Forelimb muscle (tissue), 1 donor: ENCODE measurements around the gene CDADC1. TPM values are rescaled to one million over a fixed set of nuclear protein-coding genes. Genes with fewer than 3 reads are reported as not detected.

ENCODE experiments used
- DNase-seq: peaks from one replicate; pipeline ENCODE4 v3.0.0-alpha.2; 2013; ENCODE audit warnings: low read depth
- polyA plus RNA-seq: library from polyadenylated mRNA; unstranded; fragments of 120-200 nt; gene quantifications from one replicate; pipeline ENCODE4 v1.2.1, GENCODE V29; 2013; ENCODE audit not compliant: insufficient read length

CDADC1 gene
- polyA plus RNA-seq, 1 donor, result 8.9 TPM

GRCh38 chr13:49295244-49295643, 47.5 kb downstream of the CDADC1 start:
- no peak for DNase-seq

GRCh38 chr13:49296659-49297058, 48.9 kb downstream of the CDADC1 start:
- no peak for DNase-seq

- no peak for DNase-seq
Measured at GRCh38 chr13:49297338-49297737, 49.6 kb downstream of the CDADC1 start.

GRCh38 chr13:49298416-49298815, 50.7 kb downstream of the CDADC1 start:
- DNase-seq, result no peak

- DNase-seq, result no peak
Measured at GRCh38 chr13:49298903-49299605, 51.3 kb downstream of the CDADC1 start.

GRCh38 chr13:49300276-49300675, 52.6 kb downstream of the CDADC1 start:
- DNase-seq, result no peak

GRCh38 chr13:49300739-49301589, 53.2 kb downstream of the CDADC1 start:
- no peak for DNase-seq

- no peak for DNase-seq
Measured at GRCh38 chr13:49302222-49302621, 54.5 kb downstream of the CDADC1 start.

GRCh38 chr13:49302817-49303216, 55.1 kb downstream of the CDADC1 start:
- DNase-seq, result no peak

- DNase-seq, result no peak
Measured at GRCh38 chr13:49303533-49304252, 56.0 kb downstream of the CDADC1 start.

GRCh38 chr13:49304356-49304755, 56.6 kb downstream of the CDADC1 start:
- DNase-seq, result no peak

- no peak for DNase-seq
Measured at GRCh38 chr13:49304763-49305700, 57.3 kb downstream of the CDADC1 start.

GRCh38 chr13:49305792-49306425, 58.2 kb downstream of the CDADC1 start:
- DNase-seq, result no peak

GRCh38 chr13:49307365-49307764, 59.6 kb downstream of the CDADC1 start:
- DNase-seq, result no peak

- DNase-seq, result no peak
Measured at GRCh38 chr13:49308097-49308875, 60.6 kb downstream of the CDADC1 start.

- no peak for DNase-seq
Measured at GRCh38 chr13:49308921-49309408, 61.2 kb downstream of the CDADC1 start.

- no peak for DNase-seq
Measured at GRCh38 chr13:49310251-49310650, 62.5 kb downstream of the CDADC1 start.

GRCh38 chr13:49311816-49312215, 64.1 kb downstream of the CDADC1 start:
- no peak for DNase-seq

- no peak for DNase-seq
Measured at GRCh38 chr13:49314344-49314882, 66.7 kb downstream of the CDADC1 start.
